CD4-positive, CD25-positive, alpha-beta regulatory T cell (primary cell): ENCODE data around the gene TSC22D2. TPM values are rescaled to one million over a fixed set of nuclear protein-coding genes. Genes with fewer than 3 reads are reported as not detected.
"Not testable (repeated sequence)": the region's sequence is repeated elsewhere in the genome, so short reads cannot be mapped to it uniquely, and the experiment has no call there.

ENCODE experiments used
- ATAC-seq, 2 donors: fragments of 150-1000 bp; cut with Tn5 transposase; one replicate each; pipeline ENCODE4 v1.10.0; 2021; ENCODE audit warnings: low read depth in 2 of 2, moderate number of reproducible peaks in 2 of 2, moderate library complexity in 1 of 2
- DNase-seq, 3 donors: peaks; one replicate each; pipeline versions ENCODE4 v3.0.0 to v3.0.0-alpha.2; 2012 to 2022; ENCODE audit warnings: mixed read lengths in 1 of 3
- H3K27ac ChIP-seq: one replicate; pipeline ENCODE4 v1.7.0; 2013; ENCODE audit warnings: mild to moderate bottlenecking, low read length; ENCODE audit not compliant: insufficient read depth, poor library complexity, severe bottlenecking
- H3K27me3 ChIP-seq: one replicate; pipeline ENCODE4 v1.7.0; 2013; ENCODE audit warnings: low read length; ENCODE audit not compliant: control insufficient read depth, insufficient read depth
- H3K36me3 ChIP-seq: one replicate; pipeline ENCODE4 v1.7.0; 2013; ENCODE audit warnings: mild to moderate bottlenecking, low read length, moderate library complexity; ENCODE audit not compliant: control insufficient read depth, insufficient read depth
- H3K4me1 ChIP-seq: 2 replicates; pipeline ENCODE4 v1.7.0; 2013; ENCODE audit warnings: mild to moderate bottlenecking, low read length; ENCODE audit not compliant: insufficient read depth, control insufficient read depth, poor library complexity, severe bottlenecking
- H3K4me3 ChIP-seq: one replicate; pipeline ENCODE4 v1.7.0; 2013; ENCODE audit warnings: low read depth, mild to moderate bottlenecking, low read length, moderate library complexity
- H3K9me3 ChIP-seq, 2 experiments: 1 replicate in 1 of 2; 2 replicates in 1 of 2; pipeline ENCODE4 v1.7.0; 2013; ENCODE audit warnings: low read length in 2 of 2, mild to moderate bottlenecking in 1 of 2, moderate library complexity in 1 of 2; ENCODE audit not compliant: control insufficient read depth in 2 of 2
- H3K27ac Mint-ChIP-seq, 3 donors: one replicate each; pipeline ENCODE4 v1.8.0; 2020 to 2022; ENCODE audit warnings: mild to moderate bottlenecking in 3 of 3, mixed read lengths in 3 of 3, moderate library complexity in 2 of 3
- H3K27me3 Mint-ChIP-seq: one replicate; pipeline ENCODE4 v1.8.0; 2022; ENCODE audit warnings: mild to moderate bottlenecking, mixed read lengths
- H3K36me3 Mint-ChIP-seq: one replicate; pipeline ENCODE4 v1.8.0; 2020; ENCODE audit warnings: mixed read lengths
- H3K4me1 Mint-ChIP-seq, 4 donors: one replicate each; pipeline ENCODE4 v1.8.0; 2020 to 2022; ENCODE audit warnings: mixed read lengths in 4 of 4, mild to moderate bottlenecking in 1 of 4
- H3K4me3 Mint-ChIP-seq, 4 donors: one replicate each; pipeline ENCODE4 v1.8.0; 2020 to 2022; ENCODE audit warnings: mild to moderate bottlenecking in 4 of 4, mixed read lengths in 4 of 4, moderate library complexity in 3 of 4
- H3K9me3 Mint-ChIP-seq, 7 donors: one replicate each; pipeline ENCODE4 v1.8.0; 2020 to 2022; ENCODE audit warnings: mixed read lengths in 7 of 7, mild to moderate bottlenecking in 3 of 7, moderate library complexity in 2 of 7
- polyA plus RNA-seq, 4 donors: library from polyadenylated mRNA; unstranded; fragments of 300-500 nt; fragmentation: Illumina TruSeq; gene quantifications; one replicate each; pipeline ENCODE4 v1.2.3, GENCODE V29; 2021
- total RNA-seq: library from RNA; stranded (reverse); gene quantifications from one replicate; pipeline ENCODE4 v1.2.3, GENCODE V29; 2022

Gene TSC22D2
- total and polyA plus RNA-seq, 5 donors from 2014 or later: 4.9 to 49.0 (median 6.6) TPM

DNA sequence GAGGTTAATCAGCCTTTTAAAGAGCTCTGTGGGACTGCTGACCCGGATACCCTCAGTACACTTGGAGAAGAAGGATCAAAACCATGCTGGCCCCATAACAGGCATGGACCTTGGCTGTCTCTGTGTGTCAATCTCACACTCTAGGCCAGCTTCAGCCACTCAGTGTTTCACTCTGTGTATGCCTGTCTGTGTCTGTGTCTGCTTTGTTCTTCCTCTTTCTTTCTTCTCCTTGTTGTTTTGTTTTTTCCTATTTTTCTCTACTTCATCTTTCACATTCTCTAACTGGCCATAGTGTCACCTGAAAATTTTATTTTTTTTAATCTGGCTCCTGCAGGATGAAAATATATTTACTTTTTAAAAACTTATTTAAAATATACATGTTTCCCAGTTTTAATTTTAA is 87.1 kb downstream of the TSC22D2 start:
- H3K27me3 Mint-ChIP-seq: peaks cover 14% of the 10 kb centered on the region
- ATAC-seq (no peak), DNase-seq (no peak)
- H3K36me3 Mint-ChIP-seq: no peaks in the 10 kb centered on the region
- H3K36me3 ChIP-seq: no peaks in the 10 kb centered on the region
- no peaks in the 10 kb centered on the region for H3K9me3 ChIP-seq
- no peak overlapping the region for H3K27ac Mint-ChIP-seq
- H3K27me3 ChIP-seq: no peaks in the 10 kb centered on the region
- H3K4me3 Mint-ChIP-seq: no peak overlapping the region
- no peaks in the 10 kb centered on the region for H3K4me1 ChIP-seq
- no peak overlapping the region for H3K4me3 ChIP-seq
- H3K27ac ChIP-seq: no peak overlapping the region
- H3K9me3 Mint-ChIP-seq: peaks cover 0 to 7% (median 0%) of the 10 kb centered on the region in 7 donors
- H3K4me1 Mint-ChIP-seq: peaks cover 0 to 9% (median 0%) of the 10 kb centered on the region in 4 donors

DNA sequence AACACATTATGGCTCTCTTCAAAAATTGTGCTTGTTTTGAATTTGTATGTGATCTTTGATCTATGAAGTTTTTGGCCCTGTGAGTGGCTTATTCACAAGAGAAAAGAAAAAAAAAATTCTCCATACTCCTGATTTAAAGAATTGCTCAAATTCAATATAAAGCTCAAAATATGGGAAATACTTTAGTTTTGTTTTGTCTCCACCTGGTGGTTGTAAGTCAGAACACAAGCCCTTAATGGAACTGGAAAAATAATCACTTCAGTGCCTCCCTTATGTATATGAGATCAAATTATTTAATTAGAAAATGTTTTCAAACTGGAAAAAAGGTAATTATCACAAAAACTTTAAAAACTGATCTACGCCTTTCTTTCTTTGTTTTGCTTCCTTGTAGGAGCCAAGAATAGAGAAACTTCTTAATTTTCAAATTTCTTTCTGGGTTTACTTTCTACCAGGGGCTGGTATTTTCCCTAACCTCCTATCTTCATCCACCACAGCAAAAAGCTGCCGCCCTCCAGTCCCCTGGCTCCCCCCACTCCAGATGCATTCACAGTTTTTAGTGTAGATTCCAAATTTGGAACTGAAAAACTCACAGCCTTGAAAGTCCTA is 87.6 kb downstream of the TSC22D2 start:
- H3K36me3 ChIP-seq: no peaks in the 10 kb centered on the region
- Mint-ChIP-seq H3K36me3 (no peaks in the 10 kb centered on the region), H3K4me3 (no peak overlapping the region), H3K9me3 (peaks cover 0 to 7% (median 0%) of the 10 kb centered on the region in 7 donors), H3K4me1 (peaks cover 0 to 9% (median 0%) of the 10 kb centered on the region in 4 donors), H3K27me3 (peaks cover 14% of the 10 kb centered on the region), H3K27ac (no peak overlapping the region)
- no peak overlapping the region for H3K27ac ChIP-seq
- H3K4me3 ChIP-seq: no peak overlapping the region
- H3K27me3 ChIP-seq: no peaks in the 10 kb centered on the region
- peak in 2 of 3 donors; percentile 51 to 61 for DNase-seq
- no peaks in the 10 kb centered on the region for H3K4me1 ChIP-seq
- ATAC-seq: peak in 1 of 2 donors; percentile 40
- peaks cover 0 to under 1% of the 10 kb centered on the region in 2 experiments for H3K9me3 ChIP-seq

DNA sequence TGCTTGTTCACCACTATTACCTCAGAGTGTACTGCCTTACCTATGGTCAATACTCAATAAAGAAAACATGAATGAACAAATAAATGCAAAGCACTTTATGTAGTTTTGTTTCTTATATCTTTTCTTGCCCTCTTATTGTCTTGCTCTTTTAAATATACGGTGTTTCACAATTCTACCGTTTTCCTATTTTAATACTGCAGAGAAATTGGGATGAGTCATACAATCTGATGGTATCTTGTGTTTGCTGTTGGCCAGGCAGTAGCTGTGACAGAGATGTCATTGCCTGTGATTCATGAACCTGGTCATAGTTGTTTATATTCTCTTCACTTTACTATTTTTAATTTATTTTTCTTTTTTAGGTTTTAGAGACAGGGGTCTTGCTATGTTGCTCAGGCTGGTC is 89.9 kb downstream of the TSC22D2 start:
- peaks cover 0 to 7% of the 10 kb centered on the region in 2 experiments for H3K9me3 ChIP-seq
- DNase-seq (no peak), ATAC-seq (no peak)
- H3K36me3 ChIP-seq: no peaks in the 10 kb centered on the region
- peak overlapping the region in 1 of 3 donors; percentile 11 for H3K27ac Mint-ChIP-seq
- H3K36me3 Mint-ChIP-seq: no peaks in the 10 kb centered on the region
- H3K9me3 Mint-ChIP-seq: peaks cover 0 to 9% (median 5%) of the 10 kb centered on the region in 7 donors
- H3K4me3 ChIP-seq: no peak overlapping the region
- H3K27ac ChIP-seq: no peak overlapping the region
- H3K4me1 ChIP-seq: no peaks in the 10 kb centered on the region
- H3K4me1 Mint-ChIP-seq: peaks cover 0 to 9% (median 0%) of the 10 kb centered on the region in 4 donors
- no peak overlapping the region for H3K4me3 Mint-ChIP-seq
- H3K27me3 Mint-ChIP-seq: peaks cover 23% of the 10 kb centered on the region
- H3K27me3 ChIP-seq: no peaks in the 10 kb centered on the region

DNA sequence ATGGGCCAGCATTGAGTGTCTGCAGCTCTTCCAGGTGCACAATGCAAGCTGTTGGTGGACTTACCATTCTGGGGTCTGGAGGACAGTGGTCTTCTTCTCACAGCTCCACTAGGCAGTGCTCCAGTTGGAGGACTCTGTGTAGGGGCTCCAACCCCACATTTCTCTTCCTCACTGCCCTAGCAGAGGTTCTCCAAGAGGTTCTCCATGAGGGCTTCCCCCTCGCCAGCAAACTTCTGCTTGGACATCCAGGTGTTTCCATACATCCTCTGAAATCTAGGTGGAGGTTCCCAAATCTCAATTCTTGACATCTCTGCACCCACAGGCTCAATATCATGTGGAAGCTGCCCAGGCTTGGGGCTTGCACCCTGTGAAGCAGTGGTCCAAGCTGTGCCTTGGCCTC is 92.9 kb downstream of the TSC22D2 start:
- not testable (repeated sequence) for H3K9me3 ChIP-seq, H3K4me3 Mint-ChIP-seq, H3K27ac Mint-ChIP-seq, ATAC-seq, H3K4me1 ChIP-seq, DNase-seq, H3K4me1 Mint-ChIP-seq, H3K27ac ChIP-seq, H3K4me3 ChIP-seq, H3K36me3 ChIP-seq, H3K9me3 Mint-ChIP-seq, H3K27me3 ChIP-seq, H3K36me3 Mint-ChIP-seq
- H3K27me3 Mint-ChIP-seq: peaks cover 16% of the 10 kb centered on the region

DNA sequence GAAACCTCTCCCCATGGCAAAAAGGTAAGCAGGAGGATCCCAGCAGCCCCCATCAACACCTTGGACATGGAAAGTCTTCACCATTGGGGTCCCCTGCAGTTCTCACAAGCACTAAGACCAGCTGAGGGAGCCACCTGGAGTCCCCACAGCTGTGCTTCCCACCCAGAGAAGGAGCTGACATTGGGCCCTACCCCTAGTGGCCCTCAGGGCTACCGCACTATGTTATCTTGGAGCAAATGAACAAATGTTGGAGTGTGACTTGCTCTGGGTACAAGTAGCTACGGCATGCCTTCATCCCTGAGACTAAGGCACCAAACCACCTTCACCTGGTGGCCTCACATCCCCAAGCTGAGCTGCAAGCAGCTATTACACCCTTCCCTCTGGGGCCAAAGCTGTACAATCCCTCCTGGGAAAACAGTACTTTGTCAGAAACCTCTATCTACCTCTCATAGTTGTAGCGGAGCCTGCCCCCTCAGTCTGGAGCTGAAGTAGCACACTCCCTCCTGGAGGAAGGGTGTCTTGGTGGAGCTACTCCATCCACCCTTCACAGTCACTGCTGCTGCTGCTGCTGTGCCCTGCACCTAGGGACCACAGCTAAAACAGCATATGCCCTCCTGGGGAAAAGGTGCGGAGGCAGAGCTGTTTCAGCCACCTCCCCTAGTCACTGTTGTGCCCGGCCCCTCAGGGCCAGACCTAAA is 95.5 kb downstream of the TSC22D2 start:
- no peak for ATAC-seq
- no peak for DNase-seq
- Histone ChIP-seq H3K4me1 (no peaks in the 10 kb centered on the region), H3K9me3 (peaks cover 0 to 7% of the 10 kb centered on the region in 2 experiments), H3K36me3 (no peaks in the 10 kb centered on the region), H3K27ac (no peak overlapping the region), H3K27me3 (peaks cover 9% of the 10 kb centered on the region), H3K4me3 (no peak overlapping the region)
- H3K27me3 Mint-ChIP-seq: peaks cover 21% of the 10 kb centered on the region
- H3K4me1 Mint-ChIP-seq: no peaks in the 10 kb centered on the region
- H3K36me3 Mint-ChIP-seq: peaks cover 4% of the 10 kb centered on the region
- no peak overlapping the region for H3K27ac Mint-ChIP-seq
- no peak overlapping the region for H3K4me3 Mint-ChIP-seq
- peaks cover 2 to 9% (median 5%) of the 10 kb centered on the region in 7 donors for H3K9me3 Mint-ChIP-seq

DNA sequence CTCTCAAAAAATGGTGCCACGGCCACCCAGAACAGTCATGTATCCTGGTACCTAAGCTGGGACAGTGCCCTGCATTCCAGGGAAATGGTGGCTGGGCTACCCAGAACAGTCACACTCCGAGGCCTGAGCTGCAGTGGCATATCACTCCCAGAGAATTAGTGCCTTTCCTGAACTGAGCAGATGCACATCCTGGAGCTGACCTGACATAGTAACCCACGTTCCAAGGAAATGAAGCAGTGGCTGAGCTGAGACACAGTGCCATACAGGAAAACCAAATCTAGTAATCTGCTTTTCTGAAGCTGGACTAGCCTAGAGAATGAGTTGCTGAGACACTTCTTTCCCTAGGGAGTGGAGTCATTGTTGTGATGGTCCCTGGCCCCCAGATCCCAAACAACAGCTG is 96.4 kb downstream of the TSC22D2 start:
- Mint-ChIP-seq H3K27ac (no peak overlapping the region), H3K36me3 (peaks cover 4% of the 10 kb centered on the region), H3K9me3 (peaks cover 2 to 9% (median 5%) of the 10 kb centered on the region in 7 donors), H3K27me3 (peaks cover 27% of the 10 kb centered on the region), H3K4me3 (no peak overlapping the region), H3K4me1 (no peaks in the 10 kb centered on the region)
- H3K27ac ChIP-seq: no peak overlapping the region
- H3K9me3 ChIP-seq: peaks cover 0 to 7% of the 10 kb centered on the region in 2 experiments
- ATAC-seq: no peak
- no peak for DNase-seq
- H3K36me3 ChIP-seq: no peaks in the 10 kb centered on the region
- H3K4me3 ChIP-seq: no peak overlapping the region
- no peaks in the 10 kb centered on the region for H3K4me1 ChIP-seq
- peaks cover 12% of the 10 kb centered on the region for H3K27me3 ChIP-seq

DNA sequence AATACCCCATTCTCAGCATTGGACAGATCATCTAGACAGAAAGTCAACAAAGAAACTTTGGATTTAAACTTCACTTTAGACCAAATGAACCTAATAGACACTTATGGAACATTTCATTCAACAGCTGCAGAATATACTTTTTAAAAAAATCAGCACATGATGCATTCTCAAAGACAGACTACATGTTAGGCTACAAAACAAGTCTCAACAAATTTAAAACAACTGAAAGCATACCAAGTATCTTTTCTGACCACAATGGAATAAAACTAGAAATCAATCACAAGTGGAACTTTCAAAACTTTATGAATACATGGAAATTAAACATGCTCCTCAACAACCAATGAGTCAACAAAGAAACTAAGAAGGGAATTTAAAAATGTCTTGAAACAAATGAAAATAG is 100.3 kb downstream of the TSC22D2 start:
- Mint-ChIP-seq H3K27ac (no peak overlapping the region), H3K36me3 (peaks cover 4% of the 10 kb centered on the region)
- ATAC-seq: no peak

DNA sequence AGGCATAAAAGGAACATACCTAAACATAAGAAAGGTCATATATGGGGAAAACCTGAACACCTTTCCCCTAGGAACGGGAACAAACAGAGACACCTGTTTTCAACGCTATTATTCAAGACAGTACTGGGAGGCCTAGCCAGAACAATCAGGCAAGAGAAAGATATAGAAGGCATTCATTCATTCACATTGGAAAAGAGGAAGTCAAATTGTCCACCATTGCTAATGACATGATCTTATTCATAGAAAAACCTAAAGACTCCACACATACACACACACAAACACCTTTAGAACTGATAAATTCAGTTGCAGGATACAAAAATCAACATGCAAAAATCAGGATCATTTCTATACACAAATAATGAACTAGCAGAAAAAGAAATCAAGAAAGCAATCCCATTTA is 101.7 kb downstream of the TSC22D2 start:
- no peak overlapping the region for H3K27ac Mint-ChIP-seq
- no peak overlapping the region for H3K4me3 Mint-ChIP-seq
- H3K9me3 Mint-ChIP-seq: peaks cover 0 to 4% (median 1%) of the 10 kb centered on the region in 7 donors
- DNase-seq: no peak
- peaks cover 4% of the 10 kb centered on the region for H3K36me3 Mint-ChIP-seq
- H3K27me3 Mint-ChIP-seq: peaks cover 51% of the 10 kb centered on the region
- no peak overlapping the region for H3K4me3 ChIP-seq
- no peaks in the 10 kb centered on the region for H3K9me3 ChIP-seq
- H3K36me3 ChIP-seq: no peaks in the 10 kb centered on the region
- H3K4me1 Mint-ChIP-seq: no peaks in the 10 kb centered on the region
- no peak overlapping the region for H3K27ac ChIP-seq
- H3K27me3 ChIP-seq: peaks cover 9% of the 10 kb centered on the region
- H3K4me1 ChIP-seq: no peaks in the 10 kb centered on the region
- ATAC-seq: no peak

More for the DNA sequence above, 100.3 kb downstream of the TSC22D2 start:
- Histone ChIP-seq H3K27me3 (peaks cover 14% of the 10 kb centered on the region), H3K4me3 (no peak overlapping the region), H3K36me3 (no peaks in the 10 kb centered on the region), H3K4me1 (no peaks in the 10 kb centered on the region), H3K27ac (no peak overlapping the region), H3K9me3 (no peaks in the 10 kb centered on the region)
- DNase-seq: no peak
- Mint-ChIP-seq H3K4me1 (no peaks in the 10 kb centered on the region), H3K27me3 (peaks cover 43% of the 10 kb centered on the region), H3K4me3 (no peak overlapping the region), H3K9me3 (peaks cover 0 to 4% (median 1%) of the 10 kb centered on the region in 7 donors)
